HCT116 (cell line): Measurements from ENCODE around the gene LMAN2L. TPM values are rescaled to one million over a fixed set of nuclear protein-coding genes. Genes with fewer than 3 reads are reported as not detected.

ENCODE experiments used
- ATAC-seq: fragments of 200-7000 bp; cut with Tn5 transposase; 2 replicates; pipeline ENCODE4 v1.9.1; 2020; ENCODE audit warnings: mild to moderate bottlenecking, moderate library complexity
- BruUV-seq: library from RNA; stranded (reverse); fragments of 400-500 nt; replicated peaks from 2 replicates; lab custom pipeline; 2021; lab: Mats Ljungman, UMichigan
- CTCF ChIA-PET: fragments of 300-600 bp; sonication (Branson Sonifier 250); formaldehyde crosslinking; loops from one replicate; lab custom pipeline; 2021; ENCODE audit warnings: antibody characterized with exemption; lab: Charles Lee
- POLR2A ChIA-PET: fragments of 300-600, 350-600 bp; sonication (Branson Sonifier 250); formaldehyde crosslinking; loops from one replicate; lab custom pipeline; 2021; ENCODE audit warnings: antibody characterized with exemption; lab: Charles Lee
- RAD21 ChIA-PET, 2 experiments: fragments of 300-600 bp; sonication (Branson Sonifier 250); formaldehyde crosslinking; loops; one replicate each; lab custom pipeline; 2023; ENCODE audit warnings: low total read pairs in 2 of 2; ENCODE audit not compliant: uncharacterized antibody in 2 of 2, unreplicated experiment in 2 of 2, low non-redundant PET in 1 of 2; lab: Charles Lee
- DNase-seq: peaks from one replicate; pipeline ENCODE4 v3.0.0-alpha.2; 2010; ENCODE audit warnings: low read depth, low spot score
- H2AFZ ChIP-seq: fragments of 200-600 bp; shearing (Covaris generic), sonication (generic); 2 replicates; pipeline ENCODE4 v1.6.1; 2017; ENCODE audit warnings: low read depth, mixed run types, mixed read lengths, antibody characterized with exemption, low read length; ENCODE audit not compliant: poor library complexity, severe bottlenecking
- H3K27ac ChIP-seq: 2 replicates; pipeline ENCODE4 v1.5.1; 2012; ENCODE audit warnings: low read depth, low read length
- H3K27me3 ChIP-seq: fragments of 200-600 bp; sonication (generic); 2 replicates; pipeline ENCODE4 v1.6.1; 2016; ENCODE audit warnings: mixed run types, low read length, mixed read lengths; ENCODE audit not compliant: insufficient read depth
- H3K36me3 ChIP-seq, 2 experiments: fragments of 200-500 bp in 1 of 2; fragments of 200-600 bp in 1 of 2; sonication (Bioruptor generic) in 1 of 2; sonication (generic) in 1 of 2; 2 replicates each; pipeline versions ENCODE4 v1.5.1 to v1.6.1; 2014 to 2016; ENCODE audit warnings: low read length in 2 of 2, inconsistent platforms in 1 of 2, mixed read lengths in 1 of 2, mixed run types in 1 of 2; ENCODE audit not compliant: insufficient read depth in 2 of 2, control insufficient read depth in 1 of 2
- H3K4me1 ChIP-seq, 2 experiments: fragments of 200-600 bp in 1 of 2; sonication (generic) in 1 of 2; 2 replicates each; pipeline versions ENCODE4 v1.5.1 to v1.6.1; 2012 to 2017; ENCODE audit warnings: low read length in 2 of 2, inconsistent platforms in 1 of 2, mild to moderate bottlenecking in 1 of 2, mixed read lengths in 1 of 2, mixed run types in 1 of 2, moderate library complexity in 1 of 2; ENCODE audit not compliant: insufficient read depth in 2 of 2, control insufficient read depth in 1 of 2
- H3K4me2 ChIP-seq: fragments of 200-600 bp; sonication (generic); 2 replicates; pipeline ENCODE4 v1.6.1; 2017; ENCODE audit warnings: mixed run types, low read length, mixed read lengths
- H3K4me3 ChIP-seq, 2 experiments: fragments of 200-600 bp in 1 of 2; sonication (generic) in 1 of 2; replicated peaks in 1 of 2; 2 replicates each; pipeline ENCODE4 v1.5.1; 2011 to 2016; ENCODE audit warnings: low read length in 2 of 2, control low read depth in 1 of 2, low read depth in 1 of 2, mild to moderate bottlenecking in 1 of 2, mixed read lengths in 1 of 2, mixed run types in 1 of 2
- H3K79me2 ChIP-seq: fragments of 200-600 bp; sonication (generic); 2 replicates; pipeline ENCODE4 v1.6.1; 2017; ENCODE audit warnings: mild to moderate bottlenecking, mixed run types, low read length, moderate library complexity, mixed read lengths; ENCODE audit not compliant: insufficient read depth
- H3K9ac ChIP-seq: fragments of 200-600 bp; sonication (generic); 2 replicates; pipeline ENCODE4 v1.6.1; 2016; ENCODE audit warnings: low read length, mixed read lengths
- H3K9me2 ChIP-seq: fragments of 200-600 bp; sonication (generic), shearing (Covaris generic); 2 replicates; pipeline ENCODE4 v1.6.1; 2017; ENCODE audit warnings: mixed run types, mild to moderate bottlenecking, moderate library complexity; ENCODE audit not compliant: insufficient read depth
- H3K9me3 ChIP-seq, 2 experiments: fragments of 200-500 bp in 1 of 2; fragments of 200-600 bp in 1 of 2; sonication (Bioruptor generic) in 1 of 2; sonication (generic) in 1 of 2; 2 replicates each; pipeline ENCODE4 v1.6.1; 2014 to 2017; ENCODE audit warnings: low read length in 2 of 2, mixed read lengths in 2 of 2, inconsistent platforms in 1 of 2, low read depth in 1 of 2, mild to moderate bottlenecking in 1 of 2, mixed run types in 1 of 2, moderate library complexity in 1 of 2; ENCODE audit not compliant: control insufficient read depth in 1 of 2, insufficient read depth in 1 of 2
- H4K20me1 ChIP-seq: fragments of 200-600 bp; sonication (generic), shearing (Covaris generic); 2 replicates; pipeline ENCODE4 v1.6.1; 2017; ENCODE audit warnings: mixed run types, mild to moderate bottlenecking, moderate library complexity; ENCODE audit not compliant: insufficient read depth
- ATF3 ChIP-seq: IDR thresholded peaks from 2 replicates; pipeline ENCODE4 v1.6.1; 2012
- FOSL1 ChIP-seq: IDR thresholded peaks from 2 replicates; pipeline ENCODE4 v1.6.1; 2012; ENCODE audit warnings: low read depth
- SP1 ChIP-seq: IDR thresholded peaks from 2 replicates; pipeline ENCODE4 v1.6.1; 2012; ENCODE audit warnings: low read depth
- TCF7L2 ChIP-seq: IDR thresholded peaks from 2 replicates; pipeline ENCODE4 v1.7.0; 2011; ENCODE audit warnings: borderline replicate concordance, inconsistent platforms; ENCODE audit not compliant: insufficient read depth, insufficient read length; ENCODE audit errors: extremely low read depth
- YY1 ChIP-seq: IDR thresholded peaks from 2 replicates; pipeline ENCODE4 v1.6.1; 2011; ENCODE audit warnings: low read length, low read depth, moderate library complexity, mild to moderate bottlenecking; ENCODE audit not compliant: insufficient replicate concordance; ENCODE audit errors: extremely low read depth
- ZBTB33 ChIP-seq: IDR thresholded peaks from 2 replicates; pipeline ENCODE4 v1.6.1; 2011; ENCODE audit warnings: mild to moderate bottlenecking, low read length, moderate library complexity; ENCODE audit not compliant: insufficient replicate concordance; ENCODE audit errors: extremely low read depth
- ZNF274 ChIP-seq: fragments of 200-500 bp; sonication (Bioruptor generic); IDR thresholded peaks from 2 replicates; pipeline ENCODE4 v1.6.1; 2014; ENCODE audit warnings: mild to moderate bottlenecking, low read depth, low read length, inconsistent platforms
- intact Hi-C: fragments of 100-400 bp; cut with micrococcal nuclease; formaldehyde crosslinking; loops from 2 replicates; pipeline ENCODE4 v1.10.0; 2022
- total RNA-seq: library from RNA; stranded (reverse); gene quantifications from one replicate; pipeline ENCODE4 v1.2.1, GENCODE V29; 2021; ENCODE audit not compliant: unreplicated experiment

The LMAN2L gene
- total RNA-seq, 1 experiment from 2014 or later = 15.2 TPM

GRCh38 chr2:96694279-96694678 is 45.6 kb downstream of the LMAN2L start:
- Histone ChIP-seq H3K9ac (no peak overlapping the region), H3K27me3 (no peaks in the 10 kb centered on the region), H4K20me1 (no peaks in the 10 kb centered on the region), H3K4me3 (no peak overlapping the region), H3K36me3 (no peaks in the 10 kb centered on the region), H2AFZ (no peak overlapping the region), H3K27ac (no peak overlapping the region), H3K4me2 (no peak overlapping the region), H3K4me1 (no peaks in the 10 kb centered on the region), H3K9me2 (no peaks in the 10 kb centered on the region), H3K9me3 (no peaks in the 10 kb centered on the region), H3K79me2 (no peaks in the 10 kb centered on the region)
- DNase-seq = no peak
- no peak for ATAC-seq
- CTCF ChIA-PET = no interaction called here
- TF ChIP-seq ZNF274 (no peak), TCF7L2 (no peak), ZBTB33 (no peak), YY1 (no peak), FOSL1 (no peak), ATF3 (no peak), SP1 (no peak)
- no TSS peak for BruUV-seq
- POLR2A ChIA-PET = no interaction called here
- RAD21 ChIA-PET = no interaction called here
- intact Hi-C loops = no loop called here
